G401 (cell line): ENCODE measurements around the gene UBN1. TPM values are rescaled to one million over a fixed set of nuclear protein-coding genes. Genes with fewer than 3 reads are reported as not detected.
A peak's percentile ranks its signal among the peaks of the same experiment; 100 is the strongest.

Source experiments
- DNase-seq: peaks from one replicate; pipeline ENCODE4 v3.0.0-alpha.2; 2015; ENCODE audit warnings: low spot score
- in situ Hi-C: cut with HindIII; loops from 2 replicates; pipeline ENCODE4 v1.10.0; 2016; ENCODE audit warnings: low sequenced_read_pairs, mixed read lengths
- total RNA-seq: library from RNA; depleted of rRNA; stranded (reverse); fragments of >200 nt; shearing (Covaris generic); gene quantifications from 2 replicates; pipeline ENCODE4 v1.2.3, GENCODE V29; 2014

Gene UBN1
- total RNA-seq, 1 experiment from 2014 or later: 22.6 TPM

DNA sequence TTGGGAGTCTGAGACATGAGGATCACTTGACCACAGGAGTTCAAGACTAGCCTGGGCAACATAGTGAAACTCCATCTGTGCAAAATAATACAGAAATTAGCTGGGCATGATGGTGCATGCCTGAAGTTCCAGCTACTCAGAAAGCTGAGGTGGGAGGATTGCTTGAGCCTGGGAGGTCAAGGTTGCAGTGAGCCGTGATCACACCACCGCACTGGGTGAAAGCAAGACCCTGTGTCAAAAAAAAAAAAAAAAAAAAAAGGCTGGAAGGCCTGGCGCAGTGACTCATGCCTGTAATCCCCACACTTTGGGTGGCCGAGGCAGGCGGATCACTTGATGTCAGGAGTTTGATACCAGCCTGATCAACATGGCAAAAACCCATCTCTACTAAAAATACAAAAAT lies 8.1 kb downstream of the UBN1 start:
- in situ Hi-C loops: no loop called here
- no peak for DNase-seq

GRCh38 chr16:4855804-4856203 lies 8.5 kb downstream of the UBN1 start:
- DNase-seq: no peak
- in situ Hi-C loops: no loop called here

DNA sequence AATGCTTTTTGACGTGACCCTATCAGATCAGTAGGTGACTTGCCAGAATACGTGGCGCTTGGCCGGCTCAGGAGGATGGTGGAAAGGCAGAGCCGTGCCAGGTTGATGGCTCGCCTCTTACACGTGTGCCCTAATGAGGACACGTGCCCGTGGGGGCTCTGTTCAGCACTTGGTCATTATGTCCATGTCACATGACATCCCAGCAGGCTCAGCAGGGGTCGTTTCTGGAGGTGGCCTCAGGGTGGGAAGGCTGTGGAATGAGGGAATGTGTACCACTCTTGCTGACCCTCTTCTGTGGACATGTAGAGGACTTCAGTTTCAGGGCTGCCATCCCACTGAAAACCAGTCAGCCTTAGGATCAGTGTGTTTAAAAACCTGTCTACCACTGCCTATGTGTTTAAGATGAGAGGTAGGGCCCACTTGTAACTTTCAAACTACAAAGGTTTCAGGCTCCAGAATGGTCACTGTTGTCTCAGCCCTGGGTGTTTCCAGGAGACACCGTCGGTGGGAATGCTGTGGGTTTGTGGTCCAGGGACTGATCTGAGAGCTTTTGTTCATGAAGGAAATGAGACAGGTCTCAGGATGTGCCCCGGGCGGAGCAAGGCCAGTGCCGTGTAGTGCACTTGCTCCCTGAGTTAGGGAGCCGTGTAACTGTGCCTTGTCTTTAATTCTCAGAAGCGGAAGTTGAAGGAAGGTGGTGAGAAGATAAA lies 12.1 kb downstream of the UBN1 start:
- in situ Hi-C loops: no loop called here
- DNase-seq: peak; percentile 53

- in situ Hi-C loops: no loop called here
- peak; percentile 88 for DNase-seq
Observed at GRCh38 chr16:4859900-4860255, 12.6 kb downstream of the UBN1 start.

DNA sequence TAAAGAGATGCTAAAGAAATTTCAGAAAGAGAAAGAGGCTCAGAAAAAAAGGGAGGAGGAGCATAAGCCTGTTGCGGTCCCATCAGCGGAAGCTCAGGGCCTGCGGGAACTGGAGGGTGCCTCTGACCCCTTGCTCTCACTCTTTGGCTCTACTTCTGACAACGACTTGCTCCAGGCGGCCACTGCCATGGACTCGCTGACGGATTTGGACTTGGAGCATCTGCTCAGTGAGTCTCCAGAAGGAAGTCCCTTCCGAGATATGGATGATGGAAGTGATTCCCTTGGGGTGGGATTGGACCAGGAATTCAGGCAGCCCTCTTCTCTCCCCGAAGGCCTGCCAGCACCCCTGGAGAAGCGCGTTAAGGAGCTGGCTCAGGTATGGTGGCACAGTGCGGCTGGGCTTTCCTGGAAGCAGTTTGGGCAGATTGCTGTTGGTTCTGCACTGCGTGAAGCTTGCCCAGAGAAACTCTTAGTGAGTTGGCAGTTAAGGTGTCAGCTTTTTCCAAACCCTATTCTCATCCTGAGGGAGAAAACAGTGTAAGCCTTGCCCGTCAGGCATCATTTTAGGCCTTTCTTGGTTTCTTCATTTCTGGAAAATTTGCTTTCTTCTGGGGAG lies 13.6 kb downstream of the UBN1 start:
- peak; percentile 73 for DNase-seq
- in situ Hi-C loops: no loop called here

DNA sequence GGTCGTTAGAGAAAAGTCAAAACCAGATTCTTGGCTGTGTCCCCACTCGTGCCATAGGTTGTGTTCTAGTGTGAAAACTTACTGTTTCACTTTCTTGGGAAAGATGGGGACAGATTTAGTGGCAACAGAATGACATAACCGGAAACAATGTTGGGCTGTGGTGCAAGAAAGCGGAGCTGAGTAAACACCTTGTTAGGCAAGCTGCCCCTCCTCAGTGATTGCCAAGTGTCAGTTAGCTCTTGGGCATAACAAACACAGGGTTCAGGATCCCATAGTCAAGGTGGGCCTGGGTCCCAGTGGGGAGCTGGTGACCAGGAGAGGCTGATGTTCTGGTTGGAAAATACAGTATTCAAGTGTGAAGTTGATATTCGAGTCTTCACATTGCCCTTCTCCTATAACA lies 15.4 kb downstream of the UBN1 start:
- no peak for DNase-seq

DNA sequence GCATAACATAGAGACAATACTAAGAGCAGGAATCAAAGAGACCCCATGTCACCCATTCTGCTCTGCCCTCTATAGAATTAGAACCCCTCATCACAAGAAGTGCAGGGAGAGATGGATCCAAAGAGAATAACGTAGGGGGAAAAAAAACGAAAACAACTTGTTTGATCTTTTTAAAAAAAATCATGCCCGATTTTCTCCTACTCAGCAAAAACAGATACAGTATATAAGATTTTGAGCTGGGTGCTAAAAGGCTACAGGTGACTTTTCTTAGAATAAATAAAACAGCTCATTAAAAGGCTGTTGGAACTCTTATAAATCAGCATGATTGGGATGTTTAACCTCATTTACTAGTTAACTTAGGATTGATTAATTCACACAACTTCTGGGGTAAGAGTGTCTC lies 17.4 kb downstream of the UBN1 start:
- no peak for DNase-seq
- in situ Hi-C loops: no loop called here

More for the DNA sequence above, 15.4 kb downstream of the UBN1 start:
- in situ Hi-C loops: no loop called here

DNA sequence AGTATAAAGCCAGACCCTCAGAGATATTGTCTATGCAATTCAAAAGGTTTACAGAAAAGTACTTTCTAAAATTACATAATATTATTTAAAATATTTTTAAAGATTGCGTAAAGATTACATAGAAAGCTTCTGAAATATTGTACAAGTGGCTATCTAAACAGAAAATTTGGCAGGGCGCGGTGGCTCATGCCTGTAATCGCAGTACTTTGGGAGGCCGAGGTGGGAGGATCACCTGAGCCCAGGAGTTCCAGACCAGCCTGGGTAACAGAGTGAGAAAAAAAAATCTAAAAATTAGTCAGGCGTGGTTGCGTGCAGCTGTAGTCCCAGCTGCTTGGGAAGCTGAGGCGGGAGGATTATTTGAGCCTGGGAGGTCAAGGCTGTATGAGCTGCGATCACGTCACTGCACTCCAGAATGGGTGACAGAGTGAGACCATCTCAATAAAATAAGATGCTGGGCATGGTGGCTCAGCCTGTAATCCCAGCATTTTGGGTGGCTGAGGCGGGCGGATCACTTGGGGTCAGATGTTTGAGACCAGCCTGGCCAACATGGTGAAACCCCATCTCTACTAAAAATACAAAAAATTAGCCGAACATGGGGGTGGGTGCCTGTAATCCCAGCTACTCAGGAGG lies 18.1 kb downstream of the UBN1 start:
- no peak for DNase-seq
- in situ Hi-C loops: no loop called here

DNA sequence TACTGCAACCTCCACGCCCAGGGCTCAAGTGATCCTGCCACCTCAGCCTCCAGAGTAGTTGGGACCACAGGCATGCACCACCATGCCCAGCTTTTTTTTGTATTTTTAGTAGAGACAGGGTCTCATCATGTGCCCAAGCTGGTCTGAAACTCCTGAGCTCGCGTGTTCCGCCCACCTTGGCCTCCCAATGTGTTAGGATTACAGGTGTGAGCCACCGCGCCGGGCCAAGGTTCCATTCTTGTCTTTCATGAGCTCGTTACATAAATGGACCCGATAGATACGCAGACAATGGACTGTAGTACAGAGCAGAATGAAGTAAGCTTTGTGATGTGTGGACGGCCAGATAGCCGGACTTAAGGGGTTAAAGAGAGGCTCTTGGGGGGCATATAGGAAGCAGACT lies 19.3 kb downstream of the UBN1 start:
- in situ Hi-C loops: no loop called here
- DNase-seq: no peak

DNA sequence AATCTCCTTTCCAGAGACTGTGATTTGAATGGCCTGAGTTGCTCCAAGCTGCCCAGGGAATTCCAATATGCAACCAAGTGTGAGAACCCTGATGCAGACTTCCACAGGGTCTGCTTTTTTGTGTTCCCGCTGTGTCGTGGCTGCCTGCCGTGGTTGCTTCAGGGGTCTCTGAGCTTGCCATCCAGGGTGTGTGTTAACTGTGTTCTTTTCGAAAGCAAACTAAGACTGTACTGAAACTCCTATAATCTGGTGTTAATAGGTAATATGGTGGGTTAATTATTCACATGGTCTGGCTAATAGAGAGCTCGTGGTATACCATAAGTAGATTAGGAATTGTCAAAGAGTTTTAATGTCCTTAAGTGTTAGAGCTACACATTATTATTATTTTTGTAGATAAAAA lies 20.7 kb downstream of the UBN1 start:
- in situ Hi-C loops: no loop called here
- DNase-seq: no peak

GRCh38 chr16:4868535-4868934 lies 21.3 kb downstream of the UBN1 start:
- in situ Hi-C loops: no loop called here
- peak; percentile 21 for DNase-seq

DNA sequence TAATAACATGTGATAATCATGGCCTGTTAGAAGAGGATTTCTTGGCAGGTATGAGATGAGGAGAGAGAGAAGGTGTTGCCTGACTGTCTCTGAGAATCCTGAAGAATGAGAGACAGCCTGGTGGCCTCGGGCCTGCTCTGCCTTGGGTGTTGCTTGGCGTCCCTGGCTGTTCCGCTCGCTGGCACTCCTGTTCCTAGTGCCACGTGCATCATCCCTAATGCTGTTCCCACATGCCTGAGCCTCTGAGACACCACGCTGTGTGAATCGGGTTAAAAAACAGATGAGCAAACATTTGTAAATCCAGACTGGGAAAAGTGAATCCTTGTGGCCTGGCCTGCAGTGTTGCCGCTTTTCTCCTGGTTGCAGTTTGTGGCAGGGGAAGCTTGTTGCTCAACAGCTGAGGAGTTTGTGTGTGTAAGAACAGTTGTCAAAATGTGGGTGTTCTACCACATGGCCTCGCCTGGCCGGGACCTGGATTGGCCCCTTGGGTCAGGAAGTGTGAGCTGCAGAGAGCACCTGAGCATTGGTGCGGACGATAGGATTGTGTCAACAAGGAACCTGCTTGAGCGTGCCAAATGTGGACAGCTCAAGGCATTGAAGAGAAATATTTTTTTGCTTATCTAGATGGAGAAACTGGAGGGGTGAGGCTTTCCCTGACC lies 22.0 kb downstream of the UBN1 start:
- peak; percentile 53 for DNase-seq
- in situ Hi-C loops: no loop called here

DNA sequence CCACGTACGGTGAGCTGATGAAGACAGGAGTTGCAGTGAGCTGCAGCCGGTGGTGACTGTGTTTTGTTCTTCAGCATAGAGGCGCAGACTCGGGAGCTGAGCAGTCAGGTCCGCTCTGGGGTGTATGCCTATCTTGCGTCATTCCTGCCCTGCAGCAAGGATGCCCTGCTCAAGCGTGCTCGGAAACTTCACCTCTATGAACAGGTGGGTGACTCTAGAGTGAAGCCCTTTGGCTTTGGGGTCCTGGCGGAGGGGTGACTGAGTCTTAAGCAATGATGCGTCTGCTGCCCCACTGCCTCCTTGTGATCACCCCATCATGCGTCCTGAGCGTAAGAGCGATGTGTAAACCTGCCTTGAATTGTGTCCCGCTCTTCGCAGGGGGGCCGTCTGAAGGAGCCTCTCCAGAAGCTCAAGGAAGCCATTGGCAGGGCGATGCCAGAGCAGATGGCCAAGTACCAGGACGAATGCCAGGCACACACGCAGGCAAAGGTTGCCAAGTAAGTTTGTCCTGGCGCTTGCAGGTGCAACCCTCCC lies 22.9 kb downstream of the UBN1 start:
- DNase-seq: peak; percentile 87
- in situ Hi-C loops: no loop called here

- in situ Hi-C loops: no loop called here
- DNase-seq: peak; percentile 41
Observed at GRCh38 chr16:4871071-4871470, 23.8 kb downstream of the UBN1 start.

DNA sequence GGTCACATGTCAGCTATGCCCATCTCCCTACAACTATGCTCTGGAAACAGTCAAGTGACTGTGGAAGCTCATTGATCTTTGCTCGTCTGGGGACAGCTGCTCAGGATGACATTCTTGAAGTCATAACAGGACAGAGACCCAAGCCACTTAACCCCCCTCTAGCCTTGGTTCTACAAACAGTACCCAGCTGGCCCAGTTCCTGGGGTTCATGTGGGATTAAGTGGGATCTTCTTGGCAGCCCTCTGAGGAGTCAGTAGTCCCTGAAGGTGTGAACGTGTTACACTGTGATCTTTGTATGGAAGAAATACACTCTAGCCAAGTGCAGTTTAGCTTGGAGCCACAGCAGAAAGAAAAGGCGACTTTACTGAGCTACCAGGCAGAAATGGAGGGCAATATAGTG lies 25.8 kb downstream of the UBN1 start:
- DNase-seq: no peak
- in situ Hi-C loops: no loop called here

GRCh38 chr16:4874666-4875065 lies 27.4 kb downstream of the UBN1 start:
- no peak for DNase-seq
- in situ Hi-C loops: no loop called here

DNA sequence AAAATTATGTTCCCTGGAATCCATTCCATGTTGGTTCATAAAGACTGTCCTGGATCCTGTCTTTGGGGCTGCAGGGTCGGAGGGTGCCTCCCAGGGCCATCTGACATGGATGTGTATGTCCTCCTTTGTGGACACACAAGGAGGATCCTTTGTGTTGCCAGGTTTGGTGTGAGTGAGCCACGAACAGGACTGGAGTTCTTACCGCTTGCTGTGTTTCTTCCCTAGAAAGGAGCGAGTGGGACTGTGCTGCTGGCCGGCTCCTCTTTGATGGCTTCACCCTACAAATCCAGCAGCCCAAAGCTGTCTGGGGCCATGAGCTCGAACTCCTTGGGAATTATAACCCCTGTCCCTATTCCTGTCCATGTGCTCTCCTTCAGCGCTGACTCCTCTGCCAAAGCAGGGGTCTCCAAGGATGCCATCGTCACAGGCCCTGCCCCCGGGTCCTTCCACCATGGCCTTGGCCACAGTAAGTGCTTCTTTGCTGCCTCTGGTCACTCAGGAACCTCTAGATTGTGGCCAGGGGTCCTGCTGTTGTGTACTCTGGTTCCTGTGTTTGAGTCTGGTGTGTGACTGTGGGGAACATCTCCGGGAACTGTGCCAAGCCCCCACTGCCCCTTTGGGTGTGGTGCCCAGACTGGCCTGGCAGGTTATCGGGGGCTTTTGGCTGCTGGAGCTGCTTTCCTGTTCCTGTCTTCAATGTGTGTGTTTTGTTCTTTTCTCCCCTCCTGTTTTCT lies 29.5 kb downstream of the UBN1 start:
- in situ Hi-C loops: no loop called here
- no peak for DNase-seq

- in situ Hi-C loops: no loop called here
- no peak for DNase-seq
Observed at GRCh38 chr16:4877380-4877685, 30.1 kb downstream of the UBN1 start.

- in situ Hi-C loops: no loop called here
- DNase-seq: no peak
Observed at GRCh38 chr16:4879049-4879448, 31.8 kb downstream of the UBN1 start.
